HUES64 (cell line): Measurements from ENCODE around the gene TMEM51.
A peak's percentile ranks its signal among the peaks of the same experiment; 100 is the strongest.

Experiments
- H3K27ac ChIP-seq: 2 replicates; pipeline ENCODE4 v1.7.0; 2013; ENCODE audit warnings: low read depth, low read length, inconsistent platforms
- H3K27me3 ChIP-seq: 2 replicates; pipeline ENCODE4 v1.6.1; 2013; ENCODE audit warnings: mild to moderate bottlenecking, low read length; ENCODE audit not compliant: insufficient read depth
- H3K36me3 ChIP-seq: 2 replicates; pipeline ENCODE4 v1.6.1; 2013; ENCODE audit warnings: mild to moderate bottlenecking, low read length; ENCODE audit not compliant: insufficient read depth
- H3K4me1 ChIP-seq: 2 replicates; pipeline ENCODE4 v1.6.1; 2013; ENCODE audit warnings: mild to moderate bottlenecking, low read length, moderate library complexity; ENCODE audit not compliant: insufficient read depth
- H3K4me3 ChIP-seq: 2 replicates; pipeline ENCODE4 v1.5.1; 2013; ENCODE audit warnings: mild to moderate bottlenecking, low read length, moderate library complexity
- H3K9ac ChIP-seq: 2 replicates; pipeline ENCODE4 v1.6.1; 2013; ENCODE audit warnings: mild to moderate bottlenecking, low read depth, low read length
- H3K9me3 ChIP-seq: 2 replicates; pipeline ENCODE4 v1.6.1; 2013; ENCODE audit warnings: low read depth, low read length; ENCODE audit not compliant: insufficient read depth
- WGBS: fragments of 150-250, 120-280 bp; methylation state at CpG from one replicate; pipeline ENCODE4 v1.1.7; 2013; ENCODE audit warnings: missing lambda C conversion rate; 5-methylcytosine and 5-hydroxymethylcytosine counted together

The TMEM51 gene

DNA sequence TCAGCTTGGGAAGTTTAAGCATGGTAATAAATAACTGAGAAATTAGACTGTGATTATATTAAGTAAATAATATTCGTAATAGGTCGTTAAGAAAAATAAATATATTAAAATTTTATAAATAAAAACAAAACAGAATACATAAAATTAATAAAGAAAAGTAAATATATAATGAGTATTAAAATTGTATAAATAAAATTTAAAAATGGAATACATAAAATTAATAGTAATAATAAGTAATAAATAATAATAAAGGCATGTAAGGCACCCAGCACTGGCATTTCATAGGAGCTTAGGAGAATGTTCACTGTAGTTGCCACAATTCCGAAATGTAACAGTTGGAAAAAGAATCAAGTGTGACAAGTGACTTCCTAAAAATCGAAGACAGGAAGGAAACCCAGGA is 47.7 kb downstream of the TMEM51 start:
- H3K4me1 ChIP-seq = peaks cover 27% of the 10 kb centered on the region

DNA sequence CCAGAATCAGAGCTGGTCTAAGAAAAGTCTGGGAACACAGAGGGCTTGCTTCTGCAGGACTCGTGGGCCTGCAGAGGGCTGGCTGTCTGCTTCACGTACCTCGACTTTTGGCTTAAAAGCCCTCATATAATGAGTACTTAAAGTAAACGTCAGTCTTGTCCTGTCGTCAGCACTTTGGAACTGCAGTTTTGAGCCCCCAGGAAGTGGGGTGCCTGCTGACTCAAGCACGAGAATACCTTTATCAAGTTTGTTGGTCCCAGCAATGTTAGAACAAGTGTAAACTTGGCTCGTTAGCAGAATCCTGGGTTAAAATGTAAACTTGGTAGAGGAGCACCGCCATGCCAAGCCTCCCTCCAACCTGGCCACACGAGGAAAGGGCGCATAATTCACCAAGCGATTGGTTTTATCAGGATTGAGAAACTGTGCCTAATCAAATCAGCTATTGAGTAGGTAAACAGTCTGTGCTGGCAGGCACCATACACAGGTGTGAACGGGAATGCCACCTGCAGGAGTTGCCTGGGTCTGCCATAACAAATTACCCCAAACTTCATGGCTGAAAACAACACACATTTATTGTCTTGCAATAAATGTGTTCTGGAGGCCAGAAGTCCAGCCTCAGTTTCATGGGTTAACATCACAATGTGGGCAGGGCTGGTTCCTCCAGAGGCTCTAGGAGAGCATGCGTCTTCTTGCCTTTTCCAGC is 48.5 kb downstream of the TMEM51 start:
- Histone ChIP-seq H3K36me3 (no peaks in the 10 kb centered on the region), H3K27me3 (no peaks in the 10 kb centered on the region), H3K4me1 (peaks cover 28% of the 10 kb centered on the region), H3K4me3 (no peak overlapping the region), H3K27ac (no peak overlapping the region), H3K9me3 (no peaks in the 10 kb centered on the region), H3K9ac (no peak overlapping the region)
- 86% methylated on average over 13 of the region's 13 CpGs for WGBS

More for the DNA sequence above, 47.7 kb downstream of the TMEM51 start:
- Histone ChIP-seq H3K9ac (no peak overlapping the region), H3K4me3 (no peak overlapping the region), H3K9me3 (no peaks in the 10 kb centered on the region), H3K36me3 (no peaks in the 10 kb centered on the region), H3K27ac (no peak overlapping the region), H3K27me3 (no peaks in the 10 kb centered on the region)
- 91% methylated on average over 2 of the region's 4 CpGs for WGBS

DNA sequence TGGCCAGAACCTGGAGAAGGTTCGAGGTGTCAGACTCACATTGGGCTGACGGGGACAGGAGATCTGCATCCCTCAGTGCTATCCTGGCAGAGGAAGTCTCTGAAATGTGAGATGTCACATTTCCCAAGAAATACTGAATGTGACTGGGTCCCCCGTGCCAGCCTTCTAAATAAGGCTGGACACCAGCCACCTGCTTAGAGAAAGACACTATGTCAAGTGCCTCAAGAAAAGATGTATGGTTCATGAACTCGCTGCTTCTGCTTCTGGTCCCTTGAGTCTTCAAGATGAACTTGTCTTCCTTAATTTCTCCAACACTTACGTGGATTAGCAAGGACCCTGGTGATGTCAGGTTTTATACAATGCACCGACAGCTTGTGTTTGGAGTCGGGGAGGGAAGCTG is 51.4 kb downstream of the TMEM51 start:
- H3K27me3 ChIP-seq = no peaks in the 10 kb centered on the region
- no peak overlapping the region for H3K4me3 ChIP-seq
- 92% methylated on average over 7 of the region's 7 CpGs for WGBS
- H3K36me3 ChIP-seq = no peaks in the 10 kb centered on the region
- no peak overlapping the region for H3K9ac ChIP-seq
- H3K4me1 ChIP-seq = peaks cover 32% of the 10 kb centered on the region
- no peak overlapping the region for H3K27ac ChIP-seq
- H3K9me3 ChIP-seq = no peaks in the 10 kb centered on the region

DNA sequence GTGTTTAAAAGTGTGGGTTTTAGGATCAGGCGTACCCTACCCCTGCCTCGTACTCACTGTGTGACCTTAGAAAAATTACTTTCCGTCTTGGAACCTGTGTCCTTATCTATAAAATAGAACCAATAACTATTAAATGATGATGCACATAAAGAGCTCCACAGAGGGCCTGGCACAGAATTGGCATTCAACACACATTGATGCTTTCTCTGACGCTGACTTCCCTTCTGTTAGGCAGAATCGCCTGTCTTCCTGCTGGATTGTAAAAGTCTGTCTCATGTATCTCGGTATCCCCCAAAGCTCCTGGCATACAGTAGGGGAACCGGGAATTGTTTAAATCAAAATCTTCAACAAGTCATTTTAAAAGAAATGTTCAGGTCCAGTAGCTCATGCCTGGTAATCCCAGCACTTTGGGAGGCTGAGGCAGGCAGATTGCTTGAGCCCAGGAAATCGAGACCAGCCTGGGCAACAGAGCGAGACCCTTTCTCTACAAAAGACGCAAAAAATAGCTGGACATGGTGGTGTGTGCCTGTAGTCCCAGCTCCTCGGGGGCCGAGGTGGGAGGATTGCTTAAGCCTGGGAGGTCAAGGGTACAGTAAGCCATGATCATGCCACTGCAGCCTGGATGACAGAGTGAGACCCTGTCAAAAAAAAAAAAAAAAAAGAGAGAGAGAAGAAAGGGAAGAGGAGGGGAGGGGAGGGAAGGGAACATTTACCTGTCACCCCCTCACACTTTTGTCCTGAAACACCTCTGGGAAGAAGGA is 52.2 kb downstream of the TMEM51 start:
- no peaks in the 10 kb centered on the region for H3K9me3 ChIP-seq
- WGBS = 90% methylated on average over 12 of the region's 12 CpGs
- H3K9ac ChIP-seq = peak overlapping the region; percentile 36; the same call in 1 of the 2 replicates
- peak overlapping the region; percentile 86; the same call in 1 of the 2 replicates for H3K27ac ChIP-seq
- H3K4me3 ChIP-seq = no peak overlapping the region
- H3K4me1 ChIP-seq = peaks cover 29% of the 10 kb centered on the region
- no peaks in the 10 kb centered on the region for H3K36me3 ChIP-seq
- H3K27me3 ChIP-seq = no peaks in the 10 kb centered on the region

DNA sequence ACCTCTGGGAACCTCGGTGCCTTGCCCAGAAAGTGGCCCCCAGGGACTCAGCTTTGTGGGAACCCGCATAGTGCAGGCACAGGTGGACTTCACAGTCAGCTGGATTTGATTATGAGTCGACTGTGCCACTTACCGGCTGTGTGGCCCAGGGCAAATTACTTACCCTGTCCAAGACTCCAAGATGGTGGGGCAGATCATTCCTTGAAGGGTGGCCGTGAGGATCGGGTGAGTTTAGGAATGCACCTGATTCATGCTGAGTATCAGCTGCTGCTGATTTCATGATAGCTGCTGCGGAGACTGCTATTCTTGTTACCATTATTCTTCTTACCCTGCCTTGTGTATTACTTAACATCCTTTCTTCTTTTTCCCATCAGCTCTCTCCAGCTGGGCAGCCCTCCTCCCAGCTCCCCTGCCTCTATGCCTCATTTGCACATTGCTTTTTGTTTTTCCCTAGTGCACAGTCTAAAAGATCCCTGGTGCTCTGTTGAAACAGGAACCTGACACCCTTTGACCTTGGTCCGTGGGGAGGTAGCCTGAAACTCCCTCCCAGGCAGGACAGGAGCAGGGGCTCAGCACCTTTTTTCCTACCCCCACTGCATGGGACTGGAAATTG is 53.0 kb downstream of the TMEM51 start:
- H3K9ac ChIP-seq = peak overlapping the region; percentile 36
- H3K4me3 ChIP-seq = peak overlapping the region; percentile 28
- peak overlapping the region; percentile 86 for H3K27ac ChIP-seq
- H3K9me3 ChIP-seq = no peaks in the 10 kb centered on the region
- peaks cover 26% of the 10 kb centered on the region for H3K4me1 ChIP-seq
- no peaks in the 10 kb centered on the region for H3K27me3 ChIP-seq
- H3K36me3 ChIP-seq = no peaks in the 10 kb centered on the region
- 31% methylated on average over 8 of the region's 8 CpGs for WGBS

DNA sequence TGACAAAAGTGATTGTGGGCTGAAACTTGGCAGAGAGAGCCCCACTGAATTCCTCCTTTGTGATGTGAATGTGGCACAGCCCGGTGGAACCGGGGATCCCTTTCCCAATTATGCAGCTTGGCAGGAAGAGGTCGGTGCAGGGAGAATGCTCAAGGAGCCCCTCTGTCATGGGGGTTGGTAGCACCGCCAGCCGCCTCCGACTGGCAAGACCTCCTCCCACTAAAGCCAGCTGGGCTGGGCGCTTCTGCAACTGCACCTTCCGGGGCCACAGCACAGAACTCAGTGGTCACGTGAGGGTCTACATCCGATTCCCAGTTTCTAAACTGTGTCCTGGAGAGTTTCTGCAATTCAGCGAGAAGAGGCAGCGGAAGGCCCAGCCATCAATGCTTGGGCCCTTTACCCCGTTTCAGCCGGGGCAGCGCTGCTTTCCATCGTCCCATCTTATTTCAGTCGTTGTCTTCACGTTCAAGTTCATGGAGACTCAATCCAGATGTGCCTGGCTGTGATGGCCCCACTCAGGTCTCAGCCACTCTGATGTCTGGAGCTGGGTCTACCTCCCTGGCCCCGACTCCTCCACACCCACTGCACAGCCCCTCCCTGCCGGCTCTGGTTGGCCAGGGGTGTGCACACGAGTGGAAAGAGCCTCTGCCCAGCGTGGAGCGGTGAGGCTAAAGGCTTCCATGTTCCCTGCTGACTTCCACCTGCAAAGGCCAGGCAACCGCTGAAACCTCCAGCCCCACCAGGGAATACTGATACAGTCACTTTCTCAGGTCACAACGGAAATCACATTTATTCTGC is 53.7 kb downstream of the TMEM51 start:
- no peaks in the 10 kb centered on the region for H3K9me3 ChIP-seq
- WGBS = 35% methylated on average over 25 of the region's 25 CpGs
- peak overlapping the region; percentile 29; the same call in 1 of the 2 replicates for H3K9ac ChIP-seq
- peak overlapping the region; percentile 86 for H3K27ac ChIP-seq
- no peaks in the 10 kb centered on the region for H3K36me3 ChIP-seq
- peak overlapping the region; percentile 28 for H3K4me3 ChIP-seq
- H3K4me1 ChIP-seq = peaks cover 26% of the 10 kb centered on the region
- no peaks in the 10 kb centered on the region for H3K27me3 ChIP-seq

DNA sequence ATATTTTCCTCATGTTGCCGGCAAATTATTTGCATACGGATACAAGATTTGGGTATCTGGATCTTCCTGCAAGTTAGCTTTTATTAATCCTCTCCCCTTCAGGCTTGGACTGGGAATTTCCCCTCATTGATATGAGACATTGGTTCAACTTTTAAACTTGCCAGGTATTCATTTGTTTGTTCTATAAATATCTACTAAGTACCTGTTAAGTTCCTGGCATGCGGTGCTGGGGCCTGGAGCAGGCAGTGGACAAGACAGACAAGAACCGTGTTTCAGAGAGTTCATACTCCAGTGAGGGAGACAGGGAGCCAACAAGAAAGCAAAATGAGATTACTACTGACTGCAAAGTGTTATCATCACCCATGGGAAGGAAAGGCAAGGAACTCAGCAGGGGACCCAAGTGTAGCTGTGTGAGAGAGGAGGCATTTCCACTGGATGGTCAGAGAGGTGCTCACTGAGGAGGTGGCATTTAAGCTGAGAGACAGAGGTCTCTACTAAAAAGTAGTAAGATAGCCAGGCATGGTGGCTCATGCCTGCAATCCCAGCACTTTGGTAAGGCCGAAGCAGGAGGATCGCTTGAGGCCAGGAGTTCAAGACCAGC is 54.4 kb downstream of the TMEM51 start:
- Histone ChIP-seq H3K4me3 (no peak overlapping the region), H3K4me1 (peaks cover 27% of the 10 kb centered on the region), H3K9ac (no peak overlapping the region), H3K27ac (peak overlapping the region; percentile 86; the same call in 1 of the 2 replicates), H3K9me3 (no peaks in the 10 kb centered on the region), H3K36me3 (no peaks in the 10 kb centered on the region), H3K27me3 (no peaks in the 10 kb centered on the region)
- 85% methylated on average over 6 of the region's 6 CpGs for WGBS

DNA sequence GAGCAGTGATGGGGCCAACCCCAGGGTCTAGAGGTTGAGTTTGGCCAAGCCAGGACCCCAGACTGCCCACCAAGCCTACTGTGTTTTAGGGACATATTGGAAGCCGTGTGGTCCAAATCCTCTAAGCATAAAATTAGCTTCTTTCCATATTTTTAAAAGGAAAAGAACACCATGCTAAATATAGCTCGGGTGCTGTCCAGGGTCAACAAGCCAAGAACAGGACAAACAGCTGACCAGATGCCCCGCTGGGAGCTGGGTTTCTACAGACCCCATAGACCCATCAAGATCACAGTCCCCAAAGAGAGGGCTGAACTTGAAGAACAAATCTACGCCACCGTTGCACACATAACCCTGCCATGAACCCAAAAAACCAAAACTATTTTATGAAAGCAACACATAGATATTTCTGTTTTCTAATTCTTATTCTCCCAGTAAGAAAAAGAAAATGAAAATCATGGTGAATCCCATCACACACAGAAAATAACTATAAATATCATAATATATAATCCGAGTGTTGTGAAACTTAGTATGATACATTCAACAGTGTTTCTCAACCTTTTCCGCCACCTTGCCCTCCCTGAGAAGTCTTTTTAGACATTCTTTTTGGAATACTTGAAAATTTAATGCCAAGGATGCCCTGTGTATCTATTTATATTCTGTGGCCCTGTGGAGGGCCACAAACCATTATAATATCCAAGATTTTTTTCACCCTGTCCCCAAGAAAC is 57.3 kb downstream of the TMEM51 start:
- Histone ChIP-seq H3K27ac (no peak overlapping the region), H3K36me3 (no peaks in the 10 kb centered on the region), H3K9me3 (no peaks in the 10 kb centered on the region), H3K27me3 (no peaks in the 10 kb centered on the region), H3K4me3 (no peak overlapping the region), H3K4me1 (peaks cover 32% of the 10 kb centered on the region), H3K9ac (no peak overlapping the region)
- 97% methylated on average over 5 of the region's 7 CpGs for WGBS

DNA sequence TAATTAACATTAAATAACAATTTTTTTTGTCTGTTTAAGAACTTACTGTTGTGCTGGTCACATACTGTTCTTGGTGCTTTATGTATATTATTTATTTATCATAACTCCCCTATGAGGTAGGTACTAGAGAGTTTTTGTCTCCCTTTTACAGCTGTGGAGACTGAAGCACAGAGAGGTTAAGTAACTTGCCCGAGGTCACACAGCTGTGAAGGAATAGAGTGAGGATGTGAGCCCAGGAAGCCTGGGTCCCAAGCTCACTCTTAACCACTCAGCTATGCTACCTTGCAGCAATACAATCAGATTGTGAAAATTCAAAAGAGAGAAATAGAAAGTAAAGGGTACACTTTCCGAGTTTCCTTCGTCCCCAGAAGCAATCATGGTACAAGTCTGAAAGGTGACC is 57.9 kb downstream of the TMEM51 start:
- no peak overlapping the region for H3K9ac ChIP-seq
- WGBS = 96% methylated on average over 3 of the region's 3 CpGs
- H3K4me3 ChIP-seq = no peak overlapping the region
- H3K27me3 ChIP-seq = no peaks in the 10 kb centered on the region
- no peaks in the 10 kb centered on the region for H3K9me3 ChIP-seq
- H3K27ac ChIP-seq = no peak overlapping the region
- no peaks in the 10 kb centered on the region for H3K36me3 ChIP-seq
- H3K4me1 ChIP-seq = peaks cover 26% of the 10 kb centered on the region
